NCI-H510A (cell line): ENCODE data around the gene DCP2.
A peak's percentile ranks its signal among the peaks of the same experiment; 100 is the strongest.
"Not testable (repeated sequence)": the region's sequence is repeated elsewhere in the genome, so short reads cannot be mapped to it uniquely, and the experiment has no call there.

Source experiments
- DNase-seq: peaks from one replicate; lab custom pipeline; 2025; lab: John Stamatoyannopoulos, UW

DCP2 gene

GRCh38 chr5:112976432-112977309 is at the start of gene DCP2:
TSS of gene DCP2 (plus strand) at chr5:112976798. CDS start at chr5:112976934, 136 bp downstream.
- peak; percentile 79 for DNase-seq

GRCh38 chr5:112929336-112930081 is 47.1 kb upstream of the DCP2 start:
- no peak for DNase-seq

GRCh38 chr5:112930082-112930344 is 46.6 kb upstream of the DCP2 start:
- no peak for DNase-seq

- no peak for DNase-seq
These were observed 45.1 kb upstream of the DCP2 start for GRCh38 chr5:112931473-112931872.

GRCh38 chr5:112933105-112933504 is 43.5 kb upstream of the DCP2 start:
- DNase-seq = no peak

GRCh38 chr5:112933651-112934365 is 42.8 kb upstream of the DCP2 start:
- no peak for DNase-seq

- DNase-seq = no peak
These were observed 42.3 kb upstream of the DCP2 start for GRCh38 chr5:112934366-112934663.

GRCh38 chr5:112935675-112936074 is 40.9 kb upstream of the DCP2 start:
- no peak for DNase-seq

- DNase-seq = no peak
These were observed 38.3 kb upstream of the DCP2 start for GRCh38 chr5:112938286-112938685.

- no peak for DNase-seq
These were observed 35.9 kb upstream of the DCP2 start for GRCh38 chr5:112940670-112941069.

GRCh38 chr5:112948458-112948857 is 28.1 kb upstream of the DCP2 start:
- DNase-seq = no peak

GRCh38 chr5:112951124-112951702 is 25.4 kb upstream of the DCP2 start:
- DNase-seq = no peak

GRCh38 chr5:112956606-112957005 is 20.0 kb upstream of the DCP2 start:
- DNase-seq = no peak

- no peak for DNase-seq
These were observed 19.4 kb upstream of the DCP2 start for GRCh38 chr5:112957036-112957808.

- DNase-seq = no peak
These were observed 18.2 kb upstream of the DCP2 start for GRCh38 chr5:112958093-112959088.

- not testable (repeated sequence) for DNase-seq
These were observed 16.7 kb upstream of the DCP2 start for GRCh38 chr5:112959872-112960271.

- DNase-seq = no peak
These were observed 16.3 kb upstream of the DCP2 start for GRCh38 chr5:112960315-112960714.

GRCh38 chr5:112960863-112961504 is 15.6 kb upstream of the DCP2 start:
- no peak for DNase-seq

- not testable (repeated sequence) for DNase-seq
These were observed 13.2 kb upstream of the DCP2 start for GRCh38 chr5:112963374-112963733.

- DNase-seq = no peak
These were observed 10.8 kb upstream of the DCP2 start for GRCh38 chr5:112965733-112966306.
